GM23338 (cell line): ENCODE results near the gene TTC31. TPM values are rescaled to one million over a fixed set of nuclear protein-coding genes. Genes with fewer than 3 reads are reported as not detected.

ENCODE experiments used
- ATAC-seq: fragments of 200-7000 bp; cut with Tn5 transposase; 3 replicates; pipeline ENCODE4 v1.9.1; 2020
- DNase-seq: peaks from one replicate; pipeline ENCODE4 v3.0.0-alpha.2; 2015; ENCODE audit warnings: low spot score
- H2AFZ ChIP-seq: fragments of 200-600 bp; sonication (generic); 2 replicates; pipeline ENCODE4 v1.8.0; 2016; ENCODE audit warnings: antibody characterized with exemption, mild to moderate bottlenecking, moderate library complexity
- H3F3A ChIP-seq: fragments of 200-600 bp; sonication (generic); replicated peaks from 2 replicates; pipeline ENCODE4 v1.8.0; 2017; ENCODE audit warnings: antibody characterized with exemption, mixed run types, low read depth
- H3K27ac ChIP-seq: fragments of 200-600 bp; sonication (generic); 2 replicates; pipeline ENCODE4 v1.6.1; 2016; ENCODE audit warnings: low read depth
- H3K27me3 ChIP-seq: fragments of 200-600 bp; sonication (generic); 2 replicates; pipeline ENCODE4 v1.8.0; 2016; ENCODE audit warnings: mild to moderate bottlenecking, mixed run types, moderate library complexity; ENCODE audit not compliant: insufficient read depth
- H3K36me3 ChIP-seq: fragments of 200-600 bp; sonication (generic); 2 replicates; pipeline ENCODE4 v1.8.0; 2016; ENCODE audit warnings: mild to moderate bottlenecking; ENCODE audit not compliant: insufficient read depth
- H3K4me1 ChIP-seq: fragments of 200-600 bp; sonication (generic); 2 replicates; pipeline ENCODE4 v1.8.0; 2016; ENCODE audit warnings: mild to moderate bottlenecking, moderate library complexity; ENCODE audit not compliant: insufficient read depth
- H3K4me2 ChIP-seq: fragments of 200-600 bp; sonication (generic); 2 replicates; pipeline ENCODE4 v1.7.1; 2017; ENCODE audit warnings: mixed run types
- H3K4me3 ChIP-seq: fragments of 200-600 bp; sonication (generic); 2 replicates; pipeline ENCODE4 v1.6.1; 2016; ENCODE audit warnings: mixed run types
- H3K79me2 ChIP-seq: fragments of 200-600 bp; sonication (generic); replicated peaks from 2 replicates; pipeline ENCODE4 v1.8.0; 2017; ENCODE audit warnings: mild to moderate bottlenecking; ENCODE audit not compliant: insufficient read depth
- H3K9me2 ChIP-seq: fragments of 200-600 bp; sonication (generic); 2 replicates; pipeline ENCODE4 v1.8.0; 2017; ENCODE audit not compliant: insufficient read depth
- H4K20me1 ChIP-seq: fragments of 200-600 bp; sonication (generic); replicated peaks from 2 replicates; pipeline ENCODE4 v1.8.0; 2017; ENCODE audit warnings: mild to moderate bottlenecking; ENCODE audit not compliant: insufficient read depth
- H3K27ac Mint-ChIP-seq: 2 replicates; pipeline ENCODE4 v1.8.0; 2020; ENCODE audit warnings: inconsistent platforms, mild to moderate bottlenecking, moderate library complexity, mixed read lengths
- H3K27me3 Mint-ChIP-seq: 3 replicates; pipeline ENCODE4 v1.8.0; 2022; ENCODE audit warnings: low read depth, mild to moderate bottlenecking, moderate library complexity, mixed read lengths, inconsistent platforms; ENCODE audit not compliant: insufficient read depth, poor library complexity
- H3K36me3 Mint-ChIP-seq: 3 replicates; pipeline ENCODE4 v1.8.0; 2021; ENCODE audit warnings: low read depth, mild to moderate bottlenecking, inconsistent platforms, moderate library complexity, mixed read lengths
- H3K4me1 Mint-ChIP-seq: 3 replicates; pipeline ENCODE4 v1.8.0; 2020; ENCODE audit warnings: mild to moderate bottlenecking, inconsistent platforms, mixed read lengths
- H3K4me3 Mint-ChIP-seq: 3 replicates; pipeline ENCODE4 v1.8.0; 2021; ENCODE audit warnings: moderate library complexity, mild to moderate bottlenecking, inconsistent platforms, mixed read lengths
- H3K9me3 Mint-ChIP-seq: 3 replicates; pipeline ENCODE4 v1.8.0; 2020; ENCODE audit warnings: moderate library complexity, mild to moderate bottlenecking, inconsistent platforms, mixed read lengths
- CREB1 ChIP-seq: fragments of 250-450 bp; sonication (Bioruptor Pico); IDR thresholded peaks from 2 replicates; pipeline ENCODE4 v1.5.0; 2020; ENCODE audit warnings: low read depth, mild to moderate bottlenecking, moderate library complexity
- EZH2 ChIP-seq: fragments of 200-600 bp; sonication (generic); IDR thresholded peaks from one replicate; pipeline ENCODE4 v1.8.0; 2017; ENCODE audit warnings: antibody characterized with exemption, mild to moderate bottlenecking, low read depth; ENCODE audit not compliant: unreplicated experiment
- JUNB ChIP-seq: IDR thresholded peaks from one replicate; pipeline ENCODE4 v1.6.1; 2016; ENCODE audit warnings: antibody characterized with exemption; ENCODE audit not compliant: unreplicated experiment
- NANOG ChIP-seq: IDR thresholded peaks from 2 replicates; pipeline ENCODE4 v1.6.1; 2016; ENCODE audit warnings: antibody characterized with exemption, borderline replicate concordance
- STAT1 ChIP-seq: IDR thresholded peaks from one replicate; pipeline ENCODE4 v1.6.1; 2016; ENCODE audit warnings: antibody characterized with exemption; ENCODE audit not compliant: unreplicated experiment
- ZNF462 ChIP-seq: fragments of 250-450 bp; sonication (Bioruptor Pico); IDR thresholded peaks from 2 replicates; pipeline ENCODE4 v1.5.0; 2020; ENCODE audit warnings: mild to moderate bottlenecking, moderate library complexity
- polyA plus RNA-seq: library from polyadenylated mRNA; unstranded; fragments of >200 nt; fragmentation: Nextera tagmentation; extraction: Ambion mirVana; gene quantifications from 2 replicates; pipeline ENCODE4 v1.2.1, GENCODE V29; 2016
- total RNA-seq: library from RNA; depleted of rRNA; stranded (reverse); fragments of >200 nt; shearing (Covaris generic); gene quantifications from 2 replicates; pipeline ENCODE4 v1.2.3, GENCODE V29; 2014

TTC31 gene
- total and polyA plus RNA-seq, 2 experiments from 2014 or later = 15.8 to 29.2 TPM

- TF ChIP-seq ZNF462 (CRISPR knock-in tag) = no peak
- TF ChIP-seq NANOG = no peak
Measured at GRCh38 chr2:74491648-74492544, 9.0 kb downstream of the TTC31 start (continued).

- Histone ChIP-seq H3K9me2 (no peaks in the 10 kb centered on the region), H3K4me2 (no peak overlapping the region), H3K4me1 (peaks cover 10% of the 10 kb centered on the region; the same call in 1 of the 2 replicates), H3F3A (0 out of 2 replicates have a peak, but pooled peaks cover 14% of the 10 kb centered on the region), H3K79me2 (no peaks in the 10 kb centered on the region), H3K4me3 (no peak overlapping the region), H3K27ac (no peak overlapping the region), H2AFZ (no peak overlapping the region), H4K20me1 (no peaks in the 10 kb centered on the region; the same call in 1 of the 2 replicates), H3K36me3 (0 out of 2 replicates have a peak, but pooled peaks cover 5% of the 10 kb centered on the region), H3K27me3 (peaks cover 46% of the 10 kb centered on the region)
- H3K27ac Mint-ChIP-seq = no peak overlapping the region
- peaks cover 43% of the 10 kb centered on the region for H3K36me3 Mint-ChIP-seq
- peaks cover 11% of the 10 kb centered on the region for H3K4me1 Mint-ChIP-seq
- peaks cover 41% of the 10 kb centered on the region for H3K27me3 Mint-ChIP-seq
- H3K9me3 Mint-ChIP-seq = no peaks in the 10 kb centered on the region; the same call in 2 of the 3 replicates
- ATAC-seq (no peak), DNase-seq (no peak)
- H3K4me3 Mint-ChIP-seq = no peak overlapping the region
- TF ChIP-seq NANOG = no peak
- no peak for TF ChIP-seq ZNF462 (CRISPR knock-in tag)
- no peak for TF ChIP-seq JUNB
- no peak for TF ChIP-seq CREB1 (CRISPR knock-in tag)
- no peak for TF ChIP-seq STAT1
- TF ChIP-seq EZH2 = no peak
Measured at GRCh38 chr2:74493546-74493945, 10.7 kb downstream of the TTC31 start.
